Caco-2 (cell line): Measurements from ENCODE around the gene SAA1. TPM values are rescaled to one million over a fixed set of nuclear protein-coding genes. Genes with fewer than 3 reads are reported as not detected.
"Not testable (repeated sequence)": the region's sequence is repeated elsewhere in the genome, so short reads cannot be mapped to it uniquely, and the experiment has no call there.

Experiments used
- BruUV-seq: library from RNA; stranded (reverse); fragments of 400-500 nt; replicated peaks from 2 replicates; lab custom pipeline; 2021; lab: Mats Ljungman, UMichigan
- CTCF ChIA-PET: fragments of 300-600 bp; sonication (Branson Sonifier 250); formaldehyde crosslinking; loops from one replicate; lab custom pipeline; 2022; ENCODE audit warnings: antibody characterized with exemption; lab: Charles Lee
- POLR2A ChIA-PET: fragments of 300-600 bp; sonication (Branson Sonifier 250); formaldehyde crosslinking; loops from one replicate; lab custom pipeline; 2022; ENCODE audit warnings: antibody characterized with exemption; lab: Charles Lee
- DNase-seq, 2 experiments: peaks; one replicate each; pipeline versions ENCODE4 v3.0.0 to v3.0.0-alpha.2; 2020 to 2022
- H3K27me3 ChIP-seq: replicated peaks from 2 replicates; pipeline ENCODE4 v1.6.0; 2011; ENCODE audit warnings: low read length; ENCODE audit not compliant: control insufficient read depth, insufficient read depth
- H3K36me3 ChIP-seq: 2 replicates; pipeline ENCODE4 v1.5.1; 2011; ENCODE audit warnings: low read length; ENCODE audit not compliant: control insufficient read depth, insufficient read depth
- H3K4me1 ChIP-seq: fragments of 250-450 bp; sonication (Bioruptor Pico); 2 replicates; pipeline ENCODE4 v1.5.1; 2020; ENCODE audit warnings: mild to moderate bottlenecking
- H3K4me3 ChIP-seq: 2 replicates; pipeline ENCODE4 v1.5.1; 2011; ENCODE audit warnings: low read depth, mild to moderate bottlenecking, control low read depth, low read length
- H3K9me3 ChIP-seq: fragments of 250-450 bp; sonication (Bioruptor Pico); 2 replicates; pipeline ENCODE4 v1.5.1; 2020; ENCODE audit warnings: mild to moderate bottlenecking, moderate library complexity
- H3K27ac Mint-ChIP-seq: one replicate; pipeline ENCODE4 v1.8.0; 2022; ENCODE audit warnings: mixed read lengths; ENCODE audit not compliant: unreplicated experiment
- H3K27me3 Mint-ChIP-seq: one replicate; pipeline ENCODE4 v1.8.0; 2022; ENCODE audit warnings: mixed read lengths; ENCODE audit not compliant: insufficient read depth, unreplicated experiment
- H3K36me3 Mint-ChIP-seq: one replicate; pipeline ENCODE4 v1.8.0; 2022; ENCODE audit warnings: mild to moderate bottlenecking, mixed read lengths; ENCODE audit not compliant: insufficient read depth, unreplicated experiment
- H3K4me1 Mint-ChIP-seq: one replicate; pipeline ENCODE4 v1.8.0; 2022; ENCODE audit warnings: low read depth, mixed read lengths; ENCODE audit not compliant: unreplicated experiment
- H3K4me3 Mint-ChIP-seq: one replicate; pipeline ENCODE4 v1.8.0; 2022; ENCODE audit warnings: mild to moderate bottlenecking, moderate library complexity, mixed read lengths; ENCODE audit not compliant: unreplicated experiment
- H3K9me3 Mint-ChIP-seq: one replicate; pipeline ENCODE4 v1.8.0; 2022; ENCODE audit warnings: mixed read lengths; ENCODE audit not compliant: unreplicated experiment
- CTCF ChIP-seq, 2 experiments: fragments of 200-600 bp in 1 of 2; IDR thresholded peaks; 1 replicate in 1 of 2; 2 replicates in 1 of 2; pipeline versions ENCODE4 v1.5.1 to v1.8.0; 2011 to 2022; ENCODE audit warnings: antibody characterized with exemption in 1 of 2, control low read depth in 1 of 2, inconsistent platforms in 1 of 2, low read depth in 1 of 2, low read length in 1 of 2, mild to moderate bottlenecking in 1 of 2, moderate library complexity in 1 of 2; ENCODE audit not compliant: insufficient read depth in 1 of 2, severe bottlenecking in 1 of 2, unreplicated experiment in 1 of 2
- intact Hi-C: fragments of 100-400 bp; cut with micrococcal nuclease; formaldehyde crosslinking; loops from one replicate; pipeline ENCODE4 v1.10.0; 2022; ENCODE audit not compliant: unreplicated experiment
- total RNA-seq: library from RNA; stranded (reverse); gene quantifications from 2 replicates; pipeline ENCODE4 v1.2.3, GENCODE V29; 2022

Gene SAA1
- total RNA-seq, 1 experiment from 2014 or later: not detected

GRCh38 chr11:18259259-18259658 lies 6.8 kb upstream of the SAA1 start:
- peaks cover 26% of the 10 kb centered on the region for H3K4me1 ChIP-seq
- H3K27me3 ChIP-seq: no peaks in the 10 kb centered on the region
- no TSS peak for BruUV-seq
- DNase-seq: peak in 1 of 2 experiments; percentile 40
- no peaks in the 10 kb centered on the region for H3K36me3 ChIP-seq
- no peaks in the 10 kb centered on the region for H3K9me3 ChIP-seq
- Mint-ChIP-seq H3K9me3 (no peaks in the 10 kb centered on the region), H3K4me3 (no peak overlapping the region), H3K27me3 (no peaks in the 10 kb centered on the region), H3K27ac (no peak overlapping the region), H3K4me1 (peaks cover 7% of the 10 kb centered on the region), H3K36me3 (no peaks in the 10 kb centered on the region)
- no peak overlapping the region for H3K4me3 ChIP-seq
- POLR2A ChIA-PET: no interaction called here
- intact Hi-C loops: no loop called here
- CTCF ChIA-PET: no interaction called here
- TF ChIP-seq CTCF (IDR thresholded peaks at IDR 0.05; ENCODE audit: insufficient read depth in 1 of 2, low read depth in 1 of 2, low read length in 1 of 2, severe bottlenecking in 1 of 2, unreplicated experiment in 1 of 2): no peak

GRCh38 chr11:18261721-18262120 lies 4.3 kb upstream of the SAA1 start:
- no peaks in the 10 kb centered on the region for H3K27me3 Mint-ChIP-seq
- TF ChIP-seq CTCF (IDR thresholded peaks at IDR 0.05; ENCODE audit: insufficient read depth in 1 of 2, low read depth in 1 of 2, low read length in 1 of 2, severe bottlenecking in 1 of 2, unreplicated experiment in 1 of 2): no peak
- ChIA-PET CTCF (no interaction called here), POLR2A (no interaction called here)
- H3K4me3 Mint-ChIP-seq: no peak overlapping the region
- Histone ChIP-seq H3K9me3 (no peaks in the 10 kb centered on the region), H3K27me3 (no peaks in the 10 kb centered on the region), H3K4me3 (no peak overlapping the region), H3K4me1 (peaks cover 26% of the 10 kb centered on the region), H3K36me3 (no peaks in the 10 kb centered on the region)
- no TSS peak for BruUV-seq
- peaks cover 7% of the 10 kb centered on the region for H3K4me1 Mint-ChIP-seq
- DNase-seq: no peak
- no peaks in the 10 kb centered on the region for H3K9me3 Mint-ChIP-seq
- H3K27ac Mint-ChIP-seq: no peak overlapping the region
- H3K36me3 Mint-ChIP-seq: no peaks in the 10 kb centered on the region
- intact Hi-C loops: no loop called here

GRCh38 chr11:18262681-18263350 lies 3.2 kb upstream of the SAA1 start:
- H3K27ac Mint-ChIP-seq, H3K36me3 Mint-ChIP-seq, intact Hi-C loops: not testable (repeated sequence)

More at GRCh38 chr11:18262681-18263350, 3.2 kb upstream of the SAA1 start:
- H3K9me3 Mint-ChIP-seq, DNase-seq, H3K9me3 ChIP-seq, H3K4me3 Mint-ChIP-seq, POLR2A ChIA-PET, H3K27me3 ChIP-seq, H3K4me3 ChIP-seq, CTCF ChIA-PET, BruUV-seq, H3K27me3 Mint-ChIP-seq, H3K36me3 ChIP-seq, H3K4me1 Mint-ChIP-seq: not testable (repeated sequence)
- peaks cover 26% of the 10 kb centered on the region for H3K4me1 ChIP-seq
